Umbilical cord (tissue), 1 donor: ENCODE measurements around the gene BIK. TPM values are rescaled to one million over a fixed set of nuclear protein-coding genes. Genes with fewer than 3 reads are reported as not detected.

Experiments used
- total RNA-seq: library from RNA; depleted of rRNA; stranded (reverse); fragments of >200 nt; gene quantifications from one replicate; pipeline ENCODE4 v1.2.3, GENCODE V29; 2014; ENCODE audit warnings: low replicate concordance; ENCODE audit not compliant: insufficient read depth

Gene BIK
- total RNA-seq, 1 donor from 2014 or later: not detected

Other genes with a start within 250 kb of the BIK start
- gene PACSIN2, start 95.6 kb upstream of the BIK start, total RNA-seq: 77.8 TPM
- 11.8 TPM for gene TTLL1, start 21.4 kb upstream of the BIK start, total RNA-seq
- 13.7 TPM for gene MCAT, start 32.6 kb downstream of the BIK start, total RNA-seq
- gene TSPO, start 40.8 kb downstream of the BIK start, total RNA-seq: 180 TPM
- gene TTLL12, start 76.4 kb downstream of the BIK start, total RNA-seq: 10.6 TPM
- gene SCUBE1, start 232.6 kb downstream of the BIK start, total RNA-seq: 3.6 TPM